ENCODE measurements around the gene ATF7. TPM values are rescaled to one million over a fixed set of nuclear protein-coding genes. Genes with fewer than 3 reads are reported as not detected.

ATF7 gene
- total RNA-seq, 2 experiments from 2014 or later: 28.6 to 43.0 TPM

DNA sequence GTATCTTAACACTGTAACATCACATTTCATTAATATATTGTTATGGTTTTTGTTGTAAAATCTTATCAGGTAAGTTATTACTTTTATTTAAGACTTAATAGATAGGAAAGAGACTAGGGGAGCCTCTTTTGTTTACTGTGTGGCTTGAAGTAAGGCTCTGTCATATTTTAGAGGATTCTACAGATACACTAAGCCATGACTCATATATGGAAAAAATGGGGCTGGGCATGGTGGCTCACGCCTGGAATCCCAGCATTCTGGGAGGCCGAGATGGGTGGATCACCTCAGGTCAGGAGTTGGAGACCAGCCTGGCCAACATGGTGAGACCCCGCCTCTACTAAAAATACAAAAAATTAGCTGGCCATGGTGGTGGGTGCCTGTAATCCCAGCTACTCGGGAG is 95.3 kb downstream of the ATF7 start:
- CTCF ChIA-PET: interaction anchor here (0.7 to 1.4 kb wide), 2 partner anchors 22 to 574 kb away, joined by 3 to 5 read pairs; no protein-coding TSS in a partner anchor
- H3K4me1 Mint-ChIP-seq: no peaks in the 10 kb centered on the region
- POLR2A ChIA-PET: no interaction called here
- no peak for DNase-seq
- no peak overlapping the region for H3K4me3 Mint-ChIP-seq
- no peaks in the 10 kb centered on the region for H3K27me3 Mint-ChIP-seq
- H3K9me3 Mint-ChIP-seq: no peaks in the 10 kb centered on the region
- peaks cover 38% of the 10 kb centered on the region for H3K36me3 Mint-ChIP-seq (ENCODE audit: low read depth)
- no peak overlapping the region for H3K27ac Mint-ChIP-seq

- CTCF ChIA-PET: interaction anchor here (0.9 to 1.4 kb wide), 2 partner anchors 10 to 22 kb away, joined by 3 read pairs; no protein-coding TSS in a partner anchor
- DNase-seq: no peak
- H3K4me3 Mint-ChIP-seq: no peak overlapping the region
- no peaks in the 10 kb centered on the region for H3K9me3 Mint-ChIP-seq
- no peaks in the 10 kb centered on the region for H3K4me1 Mint-ChIP-seq
- POLR2A ChIA-PET: no interaction called here
- no peaks in the 10 kb centered on the region for H3K27me3 Mint-ChIP-seq
- peaks cover 36% of the 10 kb centered on the region for H3K36me3 Mint-ChIP-seq (ENCODE audit: low read depth)
- H3K27ac Mint-ChIP-seq: no peak overlapping the region
Measured at GRCh38 chr12:53530061-53530460, 96.1 kb downstream of the ATF7 start.

- CTCF ChIA-PET: interaction anchor here (1.4 kb wide), 1 partner anchor 23 kb away, joined by 4 read pairs; the partner anchor contains the start of gene TARBP2
- no peak for DNase-seq
- no peak overlapping the region for H3K27ac Mint-ChIP-seq
- no peaks in the 10 kb centered on the region for H3K27me3 Mint-ChIP-seq
- peaks cover 40% of the 10 kb centered on the region for H3K36me3 Mint-ChIP-seq (ENCODE audit: low read depth)
- H3K4me3 Mint-ChIP-seq: no peak overlapping the region
- no peaks in the 10 kb centered on the region for H3K9me3 Mint-ChIP-seq
- H3K4me1 Mint-ChIP-seq: peaks cover 1% of the 10 kb centered on the region
- POLR2A ChIA-PET: no interaction called here
Measured at GRCh38 chr12:53524476-53524875, 101.7 kb downstream of the ATF7 start.

- no peak for DNase-seq
- ChIA-PET POLR2A (interaction anchor here (0.7 kb wide), 1 partner anchor 103 kb away, joined by 4 read pairs; the partner anchor contains the start of gene ATF7), CTCF (interaction anchor here (1.1 to 2.3 kb wide), 4 partner anchors 9 to 53 kb away, joined by 3 to 12 read pairs (median 4); no protein-coding TSS in a partner anchor)
- H3K4me3 Mint-ChIP-seq: no peak overlapping the region
- H3K9me3 Mint-ChIP-seq: no peaks in the 10 kb centered on the region
- H3K4me1 Mint-ChIP-seq: peaks cover 1% of the 10 kb centered on the region
- no peak overlapping the region for H3K27ac Mint-ChIP-seq
- H3K27me3 Mint-ChIP-seq: no peaks in the 10 kb centered on the region
- peaks cover 38% of the 10 kb centered on the region for H3K36me3 Mint-ChIP-seq (ENCODE audit: low read depth)
Measured at GRCh38 chr12:53523131-53523530, 103.1 kb downstream of the ATF7 start.

GRCh38 chr12:53518381-53518780 is 107.8 kb downstream of the ATF7 start:
- Mint-ChIP-seq H3K4me3 (no peak overlapping the region), H3K36me3 (ENCODE audit: low read depth) (peaks cover 41% of the 10 kb centered on the region), H3K27ac (no peak overlapping the region), H3K4me1 (peaks cover 6% of the 10 kb centered on the region), H3K27me3 (no peaks in the 10 kb centered on the region), H3K9me3 (no peaks in the 10 kb centered on the region)
- CTCF ChIA-PET: interaction anchor here (0.6 to 4.2 kb wide), 2 partner anchors 9 to 353 kb away, joined by 3 to 25 read pairs; no protein-coding TSS in a partner anchor
- no peak for DNase-seq
- POLR2A ChIA-PET: no interaction called here

DNA sequence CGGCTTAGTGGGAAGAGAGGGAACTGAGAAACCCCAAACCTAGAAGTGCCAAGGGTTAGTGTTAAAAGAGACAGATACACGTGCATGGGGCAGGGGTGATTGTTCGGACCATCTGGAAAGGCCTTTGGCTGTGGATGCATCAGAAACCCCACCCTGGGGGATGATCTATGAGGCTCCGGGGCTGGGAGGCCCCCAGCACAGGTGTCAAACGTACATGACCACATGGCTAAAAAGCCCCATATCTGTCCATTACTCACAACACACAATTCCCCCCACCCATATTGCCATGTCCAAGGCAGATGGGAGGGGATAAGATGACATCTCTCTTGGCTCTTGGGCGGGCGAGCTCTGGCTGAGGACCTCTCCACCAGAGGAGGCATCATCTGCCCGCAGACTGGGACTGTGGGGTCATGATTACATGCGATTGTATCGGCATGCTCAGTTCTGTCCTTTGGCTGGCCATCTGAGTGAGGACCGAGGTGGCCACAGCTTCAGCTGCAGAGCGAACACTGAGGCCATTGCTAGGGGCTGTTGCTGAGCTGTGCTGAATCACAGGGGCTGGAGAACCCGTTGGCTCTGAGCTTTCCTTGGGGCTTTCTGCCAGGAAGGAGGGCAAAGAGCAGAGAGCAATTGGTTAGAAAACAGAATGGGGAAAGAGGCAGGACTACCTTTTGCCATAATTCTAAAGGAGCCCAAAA is 109.3 kb downstream of the ATF7 start:
- no peak overlapping the region for H3K4me3 Mint-ChIP-seq
- ChIA-PET CTCF (interaction anchor here (0.5 to 4.2 kb wide), 6 partner anchors 8 to 165 kb away, joined by 3 to 25 read pairs (median 4); no protein-coding TSS in a partner anchor), POLR2A (no interaction called here)
- peaks cover 6% of the 10 kb centered on the region for H3K4me1 Mint-ChIP-seq
- no peaks in the 10 kb centered on the region for H3K9me3 Mint-ChIP-seq
- H3K27me3 Mint-ChIP-seq: no peaks in the 10 kb centered on the region
- H3K36me3 Mint-ChIP-seq (ENCODE audit: low read depth): peaks cover 29% of the 10 kb centered on the region
- DNase-seq: no peak
- H3K27ac Mint-ChIP-seq: no peak overlapping the region

- peaks cover 19% of the 10 kb centered on the region for H3K36me3 Mint-ChIP-seq (ENCODE audit: low read depth)
- no peak overlapping the region for H3K27ac Mint-ChIP-seq
Measured at GRCh38 chr12:53515291-53515680, 110.9 kb downstream of the ATF7 start.

GRCh38 chr12:53514628-53515290 is 111.4 kb downstream of the ATF7 start:
- H3K27ac Mint-ChIP-seq: no peak overlapping the region
- DNase-seq: no peak
- peaks cover 4% of the 10 kb centered on the region for H3K4me1 Mint-ChIP-seq
- ChIA-PET POLR2A (no interaction called here), CTCF (interaction anchor here (0.9 kb wide), 1 partner anchor 10 kb away, joined by 3 read pairs; no protein-coding TSS in a partner anchor)
- no peaks in the 10 kb centered on the region for H3K27me3 Mint-ChIP-seq
- H3K9me3 Mint-ChIP-seq: no peaks in the 10 kb centered on the region
- H3K36me3 Mint-ChIP-seq (ENCODE audit: low read depth): peaks cover 17% of the 10 kb centered on the region
- H3K4me3 Mint-ChIP-seq: no peak overlapping the region

More at GRCh38 chr12:53515291-53515680, 110.9 kb downstream of the ATF7 start:
- Mint-ChIP-seq H3K27me3 (no peaks in the 10 kb centered on the region), H3K4me1 (peaks cover 4% of the 10 kb centered on the region), H3K4me3 (no peak overlapping the region), H3K9me3 (no peaks in the 10 kb centered on the region)
- POLR2A ChIA-PET: no interaction called here
- DNase-seq: no peak
- CTCF ChIA-PET: interaction anchor here (0.6 to 0.9 kb wide), 2 partner anchors 11 to 500 kb away, joined by 3 to 4 read pairs; no protein-coding TSS in a partner anchor

DNA sequence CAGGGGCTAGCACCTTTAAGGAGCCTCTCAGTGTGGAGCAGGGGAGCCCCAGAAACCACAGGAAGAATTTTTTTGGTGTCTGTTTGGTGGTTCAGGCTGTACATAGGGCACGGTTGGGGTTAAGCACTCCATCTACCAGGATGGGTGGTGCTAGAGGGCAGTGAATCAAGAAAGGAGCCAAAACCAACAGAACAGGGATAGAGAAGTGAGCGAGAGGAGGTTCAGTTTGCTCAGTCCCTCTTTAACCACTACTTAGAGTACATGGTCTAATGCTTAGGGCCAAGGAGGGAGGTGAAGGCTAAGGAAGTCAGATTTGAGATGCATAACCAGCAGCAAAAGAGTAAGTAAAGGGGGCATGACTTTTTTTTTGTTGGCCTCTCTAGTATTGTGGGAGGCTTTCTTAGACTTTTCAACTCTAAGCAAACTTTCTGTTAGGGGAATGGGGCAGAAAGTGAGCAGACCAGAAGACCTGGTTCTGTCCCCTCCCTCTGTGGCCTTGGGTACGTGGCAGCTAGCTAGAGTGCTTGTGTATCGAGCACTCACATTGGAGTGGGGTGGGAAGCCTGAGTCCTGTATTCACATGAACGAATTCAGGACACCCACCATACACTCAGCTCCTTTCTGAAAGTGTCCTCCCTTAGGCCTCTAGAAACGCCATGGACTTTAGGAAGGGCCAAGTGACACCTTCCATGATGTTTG is 112.3 kb downstream of the ATF7 start:
- CTCF ChIA-PET: interaction anchor here (1.1 to 3.2 kb wide), 3 partner anchors 12 to 116 kb away, joined by 3 to 18 read pairs (median 3); partner anchors contain the start of gene TARBP2
- no peak for DNase-seq
- Mint-ChIP-seq H3K27me3 (no peaks in the 10 kb centered on the region), H3K9me3 (no peaks in the 10 kb centered on the region), H3K27ac (no peak overlapping the region), H3K4me3 (no peak overlapping the region), H3K36me3 (ENCODE audit: low read depth) (peaks cover 17% of the 10 kb centered on the region), H3K4me1 (peaks cover 9% of the 10 kb centered on the region)
- POLR2A ChIA-PET: no interaction called here

DNA sequence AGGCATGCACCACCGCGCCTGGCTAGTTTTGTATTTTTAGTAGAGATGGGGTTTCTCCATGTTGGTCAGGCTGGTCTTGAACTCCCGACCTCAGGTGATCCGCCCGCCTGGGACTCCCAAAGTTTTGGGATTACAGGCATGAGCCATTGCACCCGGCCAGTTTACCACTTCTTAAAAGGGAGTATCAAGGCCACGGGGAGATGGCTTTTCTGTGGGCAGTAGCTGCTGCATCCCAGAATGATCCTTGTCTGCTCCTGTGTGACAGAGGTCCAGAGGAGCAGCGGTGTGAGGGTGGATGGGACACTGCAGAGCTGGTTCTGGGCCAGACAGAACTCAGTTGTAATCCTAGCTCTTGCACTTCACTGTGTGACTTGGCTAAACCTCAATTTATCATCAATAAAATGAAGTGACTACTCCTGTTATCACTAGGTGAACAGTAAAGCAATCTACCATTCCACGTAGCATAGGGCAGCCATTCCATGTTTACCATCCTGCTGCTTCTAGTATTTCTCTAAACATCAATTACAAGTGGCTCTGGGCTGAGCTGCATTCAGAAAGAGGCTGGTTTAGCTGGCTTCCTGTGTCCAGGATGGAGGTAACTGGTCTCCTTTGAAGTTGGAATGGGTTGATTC is 115.9 kb downstream of the ATF7 start:
- Mint-ChIP-seq H3K36me3 (ENCODE audit: low read depth) (peaks cover 3% of the 10 kb centered on the region), H3K4me3 (no peak overlapping the region), H3K9me3 (no peaks in the 10 kb centered on the region), H3K27me3 (no peaks in the 10 kb centered on the region), H3K4me1 (peaks cover 16% of the 10 kb centered on the region), H3K27ac (no peak overlapping the region)
- no peak for DNase-seq
- ChIA-PET CTCF (interaction anchor here (2.7 to 3.5 kb wide), 4 partner anchors 9 to 158 kb away, joined by 14 to 25 read pairs (median 21); partner anchors contain the start of genes MAP3K12 and TARBP2), POLR2A (no interaction called here)

- Mint-ChIP-seq H3K27ac (peak overlapping the region; percentile 57), H3K4me1 (peaks cover 14% of the 10 kb centered on the region), H3K4me3 (no peak overlapping the region), H3K36me3 (ENCODE audit: low read depth) (peaks cover 1% of the 10 kb centered on the region), H3K27me3 (no peaks in the 10 kb centered on the region), H3K9me3 (no peaks in the 10 kb centered on the region)
- peak; percentile 87 for DNase-seq
- CTCF ChIA-PET: interaction anchor here (0.5 to 3.5 kb wide), 34 partner anchors 9 to 984 kb away, joined by 3 to 25 read pairs (median 4); partner anchors contain the start of genes AAAS, ATP5MC2, MAP3K12 and SP1
- POLR2A ChIA-PET: interaction anchor here (0.5 to 0.6 kb wide), 3 partner anchors 29 to 213 kb away, joined by 3 to 9 read pairs (median 4); partner anchors contain the start of gene PFDN5
Measured at GRCh38 chr12:53508534-53509170, 117.5 kb downstream of the ATF7 start.

GRCh38 chr12:53507603-53507885 is 118.6 kb downstream of the ATF7 start:
- no peak for DNase-seq
- H3K27me3 Mint-ChIP-seq: no peaks in the 10 kb centered on the region
- H3K9me3 Mint-ChIP-seq: no peaks in the 10 kb centered on the region
- H3K4me1 Mint-ChIP-seq: peaks cover 16% of the 10 kb centered on the region
- ChIA-PET POLR2A (no interaction called here), CTCF (interaction anchor here (0.6 to 3.2 kb wide), 8 partner anchors 12 to 817 kb away, joined by 3 to 25 read pairs (median 8); partner anchors contain the start of genes AAAS and ATP5MC2)
- H3K4me3 Mint-ChIP-seq: no peak overlapping the region
- peak overlapping the region; percentile 19 for H3K27ac Mint-ChIP-seq
- H3K36me3 Mint-ChIP-seq (ENCODE audit: low read depth): no peaks in the 10 kb centered on the region
